ENCODE data around the gene CEP57L1.

GRCh38 chr6:109178921-109179320 is 83.6 kb downstream of the CEP57L1 start:
- TF ChIP-seq CTCF (conservative IDR thresholded peaks at IDR 0.05 in 1 of 2, IDR thresholded peaks at IDR 0.05 in 1 of 2; ENCODE audit: extremely low read depth in 1 of 2, insufficient read depth in 1 of 2, low read depth in 1 of 2, low read length in 2 of 2) (no peak), EZH2 (IDR thresholded peaks at IDR 0.05; ENCODE audit: borderline replicate concordance, low read length) (no peak)

Data from mammary epithelial cell (primary cell).